OCI-LY1 (cell line): ENCODE data around the gene MRPL40.

Experiments used
- H2AFZ ChIP-seq: fragments of 200-600 bp; sonication (generic), shearing (Covaris generic); 2 replicates; pipeline ENCODE4 v1.6.0; 2014; ENCODE audit warnings: antibody characterized with exemption, mild to moderate bottlenecking, low read length
- H3F3A ChIP-seq: fragments of 200-600 bp; sonication (generic), shearing (Covaris generic); 2 replicates; pipeline ENCODE4 v1.6.0; 2014; ENCODE audit warnings: mild to moderate bottlenecking, antibody characterized with exemption, low read length, moderate library complexity; ENCODE audit not compliant: insufficient read depth
- H3K27ac ChIP-seq: fragments of 200-600 bp; sonication (generic); 2 replicates; pipeline ENCODE4 v1.5.1; 2014; ENCODE audit warnings: low read length, mixed run types, mild to moderate bottlenecking, low read depth; ENCODE audit not compliant: poor library complexity, severe bottlenecking
- H3K27me3 ChIP-seq: fragments of 200-600 bp; sonication (generic); 2 replicates; pipeline ENCODE4 v1.6.0; 2014; ENCODE audit warnings: antibody characterized with exemption, mild to moderate bottlenecking, low read length, moderate library complexity; ENCODE audit not compliant: insufficient read depth
- H3K36me3 ChIP-seq: fragments of 200-600 bp; sonication (generic); 2 replicates; pipeline ENCODE4 v1.6.1; 2014; ENCODE audit warnings: mild to moderate bottlenecking, antibody characterized with exemption, low read length, moderate library complexity, mixed read lengths; ENCODE audit not compliant: insufficient read depth
- H3K4me1 ChIP-seq: fragments of 200-600 bp; sonication (generic); 2 replicates; pipeline ENCODE4 v1.5.1; 2014; ENCODE audit warnings: mild to moderate bottlenecking, low read length, moderate library complexity; ENCODE audit not compliant: insufficient read depth, severe bottlenecking
- H3K4me2 ChIP-seq: fragments of 200-600 bp; sonication (generic), shearing (Covaris generic); 2 replicates; pipeline ENCODE4 v1.6.1; 2014; ENCODE audit warnings: low read length
- H3K4me3 ChIP-seq: fragments of 200-600 bp; sonication (generic); 2 replicates; pipeline ENCODE4 v1.5.1; 2014; ENCODE audit warnings: low read length, low read depth, mild to moderate bottlenecking, mixed read lengths; ENCODE audit not compliant: poor library complexity, severe bottlenecking
- H3K79me2 ChIP-seq: fragments of 200-600 bp; shearing (Covaris generic); 2 replicates; pipeline ENCODE4 v1.6.1; 2016; ENCODE audit warnings: mixed run types, low read length, mixed read lengths; ENCODE audit not compliant: insufficient read depth
- H3K9ac ChIP-seq: fragments of 200-600 bp; sonication (generic), shearing (Covaris generic); 2 replicates; pipeline ENCODE4 v1.6.1; 2014; ENCODE audit warnings: mild to moderate bottlenecking, low read length, mixed read lengths
- H3K9me2 ChIP-seq: fragments of 200-600 bp; sonication (generic), shearing (Covaris generic); 2 replicates; pipeline ENCODE4 v1.6.1; 2014; ENCODE audit warnings: low read depth, mild to moderate bottlenecking, low read length, mixed read lengths
- H3K9me3 ChIP-seq: fragments of 200-600 bp; shearing (Covaris generic); 2 replicates; pipeline ENCODE4 v1.6.1; 2014; ENCODE audit warnings: low read length, mixed read lengths
- H4K20me1 ChIP-seq: fragments of 200-600 bp; sonication (generic), shearing (Covaris generic); 2 replicates; pipeline ENCODE4 v1.6.0; 2016; ENCODE audit warnings: mild to moderate bottlenecking, low read length; ENCODE audit not compliant: insufficient read depth
- EZH2 ChIP-seq: fragments of 200-600 bp; sonication (generic), shearing (Covaris generic); IDR thresholded peaks from 2 replicates; pipeline ENCODE4 v1.8.0; 2017; ENCODE audit warnings: borderline replicate concordance, mixed run types, mild to moderate bottlenecking, antibody characterized with exemption, low read length, moderate library complexity, mixed read lengths
- TF ChIP-seq, protein P1 (sequence below): fragments of 200-600 bp; sonication (generic), shearing (Covaris generic); IDR thresholded peaks from 2 replicates; pipeline ENCODE4 v1.5.1; 2017; ENCODE audit warnings: mild to moderate bottlenecking, antibody characterized with exemption, low read length, moderate library complexity, mixed read lengths

The MRPL40 gene

DNA sequence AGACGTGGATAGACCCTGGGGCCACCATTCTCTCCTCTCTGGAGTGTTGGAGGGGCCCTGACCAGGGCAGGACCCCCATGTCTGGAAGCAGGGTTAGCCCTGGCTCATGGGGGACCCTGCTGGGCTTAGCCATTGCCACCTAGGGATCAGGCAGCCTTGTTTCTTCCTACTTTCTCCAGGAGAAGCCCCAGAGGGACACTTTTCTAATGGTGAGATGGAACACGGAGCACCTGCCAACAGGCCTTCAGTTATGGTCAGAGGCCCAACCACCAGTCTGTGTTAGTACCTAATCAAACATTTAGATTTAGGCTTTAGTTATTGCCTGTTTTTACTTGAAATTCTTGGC is 17.1 kb downstream of the MRPL40 start:
- Histone ChIP-seq H3K9ac (no peak overlapping the region; the same call in 1 of the 2 replicates), H3K4me1 (peaks cover 23% of the 10 kb centered on the region), H3K4me3 (no peak overlapping the region), H4K20me1 (no peaks in the 10 kb centered on the region), H2AFZ (no peak overlapping the region), H3K9me2 (no peaks in the 10 kb centered on the region), H3K27me3 (no peaks in the 10 kb centered on the region), H3K9me3 (no peaks in the 10 kb centered on the region), H3K36me3 (peaks cover 42% of the 10 kb centered on the region), H3K4me2 (no peak overlapping the region), H3K27ac (no peak overlapping the region), H3K79me2 (peaks cover 17% of the 10 kb centered on the region), H3F3A (no peaks in the 10 kb centered on the region)
- TF ChIP-seq, protein P1, sequence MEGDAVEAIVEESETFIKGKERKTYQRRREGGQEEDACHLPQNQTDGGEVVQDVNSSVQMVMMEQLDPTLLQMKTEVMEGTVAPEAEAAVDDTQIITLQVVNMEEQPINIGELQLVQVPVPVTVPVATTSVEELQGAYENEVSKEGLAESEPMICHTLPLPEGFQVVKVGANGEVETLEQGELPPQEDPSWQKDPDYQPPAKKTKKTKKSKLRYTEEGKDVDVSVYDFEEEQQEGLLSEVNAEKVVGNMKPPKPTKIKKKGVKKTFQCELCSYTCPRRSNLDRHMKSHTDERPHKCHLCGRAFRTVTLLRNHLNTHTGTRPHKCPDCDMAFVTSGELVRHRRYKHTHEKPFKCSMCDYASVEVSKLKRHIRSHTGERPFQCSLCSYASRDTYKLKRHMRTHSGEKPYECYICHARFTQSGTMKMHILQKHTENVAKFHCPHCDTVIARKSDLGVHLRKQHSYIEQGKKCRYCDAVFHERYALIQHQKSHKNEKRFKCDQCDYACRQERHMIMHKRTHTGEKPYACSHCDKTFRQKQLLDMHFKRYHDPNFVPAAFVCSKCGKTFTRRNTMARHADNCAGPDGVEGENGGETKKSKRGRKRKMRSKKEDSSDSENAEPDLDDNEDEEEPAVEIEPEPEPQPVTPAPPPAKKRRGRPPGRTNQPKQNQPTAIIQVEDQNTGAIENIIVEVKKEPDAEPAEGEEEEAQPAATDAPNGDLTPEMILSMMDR, result no peak
- TF ChIP-seq EZH2, result no peak

DNA sequence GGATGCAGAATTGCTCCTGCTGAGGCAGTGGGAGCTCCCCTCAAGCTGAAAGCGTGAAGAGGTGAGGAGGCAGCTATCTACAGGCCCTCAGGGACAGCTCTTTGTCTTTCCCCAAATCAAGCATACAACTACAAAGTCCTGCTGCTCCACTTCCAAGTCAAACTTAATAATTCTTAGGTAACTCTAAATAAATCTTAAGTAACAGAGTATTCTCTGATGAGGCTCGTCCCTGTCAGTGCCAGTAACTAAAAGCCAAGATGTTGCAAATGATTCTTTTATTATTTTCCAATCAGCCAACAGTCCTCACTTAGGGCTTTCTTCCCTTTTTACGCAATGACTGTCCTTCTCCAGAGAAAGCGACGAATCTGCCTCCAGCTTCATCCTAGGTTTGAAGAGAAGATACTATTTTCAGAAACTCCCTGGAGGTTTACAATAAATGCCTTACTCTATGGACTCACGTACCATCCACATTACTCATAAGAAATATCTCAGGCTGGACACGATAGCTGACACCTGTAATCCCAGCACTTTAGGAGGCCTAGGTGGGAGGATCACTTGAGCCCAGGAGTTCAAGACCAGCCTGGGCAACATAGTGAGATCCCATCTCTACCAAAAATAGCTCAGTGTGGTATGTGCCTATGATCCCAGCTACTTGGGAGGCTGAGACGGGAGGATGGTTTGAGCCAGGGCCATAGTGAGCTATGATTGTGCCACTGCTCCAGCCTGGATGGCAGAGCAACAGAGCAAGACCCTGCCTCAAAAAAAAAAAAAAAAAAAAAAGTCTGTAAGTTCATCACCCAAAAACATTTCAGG is 18.2 kb downstream of the MRPL40 start:
- H3K9ac ChIP-seq, result no peak overlapping the region
- H3K9me2 ChIP-seq, result no peaks in the 10 kb centered on the region
- H3K27me3 ChIP-seq, result no peaks in the 10 kb centered on the region
- H3K9me3 ChIP-seq, result no peaks in the 10 kb centered on the region
- no peak overlapping the region for H3K27ac ChIP-seq
- no peak overlapping the region for H3K4me2 ChIP-seq
- no peaks in the 10 kb centered on the region for H3F3A ChIP-seq
- no peak overlapping the region for H3K4me3 ChIP-seq
- H2AFZ ChIP-seq, result no peak overlapping the region
- H3K36me3 ChIP-seq, result peaks cover 49% of the 10 kb centered on the region
- H4K20me1 ChIP-seq, result no peaks in the 10 kb centered on the region
- H3K79me2 ChIP-seq, result peaks cover 13% of the 10 kb centered on the region
- TF ChIP-seq, protein P1, result no peak
- no peak for TF ChIP-seq EZH2
- peaks cover 23% of the 10 kb centered on the region for H3K4me1 ChIP-seq

- H3K4me3 ChIP-seq, result no peak overlapping the region
- no peaks in the 10 kb centered on the region for H3K9me3 ChIP-seq
- peaks cover 59% of the 10 kb centered on the region for H3K36me3 ChIP-seq
- no peak overlapping the region for H3K9ac ChIP-seq
- no peaks in the 10 kb centered on the region for H4K20me1 ChIP-seq
- TF ChIP-seq, protein P1, result no peak
- no peak for TF ChIP-seq EZH2
- no peaks in the 10 kb centered on the region for H3K9me2 ChIP-seq
- H2AFZ ChIP-seq, result no peak overlapping the region
- peaks cover 15% of the 10 kb centered on the region for H3K4me1 ChIP-seq
- peaks cover 5% of the 10 kb centered on the region for H3K79me2 ChIP-seq
- H3K27me3 ChIP-seq, result no peaks in the 10 kb centered on the region
- H3K4me2 ChIP-seq, result no peak overlapping the region
- H3F3A ChIP-seq, result no peaks in the 10 kb centered on the region
- H3K27ac ChIP-seq, result no peak overlapping the region
Measured at GRCh38 chr22:19451570-19451969, 19.2 kb downstream of the MRPL40 start.
